CD14-positive monocyte (primary cell): ENCODE results near the gene ATG13. TPM values are rescaled to one million over a fixed set of nuclear protein-coding genes. Genes with fewer than 3 reads are reported as not detected.

Experiments used
- DNase-seq, 3 donors: peaks; one replicate each; pipeline ENCODE4 v3.0.0-alpha.2; 2011 to 2022
- H2AFZ ChIP-seq: 2 replicates; pipeline ENCODE4 v1.6.0; 2012; ENCODE audit warnings: mild to moderate bottlenecking, low read depth, low read length, inconsistent platforms; ENCODE audit not compliant: insufficient read depth, poor library complexity, severe bottlenecking
- H3K27ac ChIP-seq, 2 donors: 1 replicate in 1 of 2; 2 replicates in 1 of 2; pipeline ENCODE4 v1.5.1; 2012 to 2013; ENCODE audit warnings: low read length in 2 of 2, control low read depth in 1 of 2, inconsistent platforms in 1 of 2, low read depth in 1 of 2, mild to moderate bottlenecking in 1 of 2
- H3K27me3 ChIP-seq, 2 donors: one replicate each; pipeline versions ENCODE4 v1.6.0 to v1.6.1; 2011 to 2013; ENCODE audit warnings: low read length in 2 of 2; ENCODE audit not compliant: control insufficient read depth in 2 of 2, insufficient read depth in 2 of 2
- H3K36me3 ChIP-seq, 2 donors: replicated peaks in 1 of 2; 1 replicate in 1 of 2; 2 replicates in 1 of 2; pipeline versions ENCODE4 v1.5.1 to v1.6.1; 2012 to 2013; ENCODE audit warnings: low read length in 2 of 2, control low read depth in 1 of 2, inconsistent platforms in 1 of 2, mild to moderate bottlenecking in 1 of 2; ENCODE audit not compliant: insufficient read depth in 2 of 2, control insufficient read depth in 1 of 2
- H3K4me1 ChIP-seq, 2 donors: 1 replicate in 1 of 2; 2 replicates in 1 of 2; pipeline versions ENCODE4 v1.5.1 to v1.6.1; 2012 to 2013; ENCODE audit warnings: low read length in 2 of 2, control low read depth in 1 of 2, inconsistent platforms in 1 of 2, mild to moderate bottlenecking in 1 of 2, moderate library complexity in 1 of 2; ENCODE audit not compliant: insufficient read depth in 2 of 2, control insufficient read depth in 1 of 2
- H3K4me2 ChIP-seq: replicated peaks from 2 replicates; pipeline ENCODE3; 2012; ENCODE audit warnings: low read length, moderate library complexity, mild to moderate bottlenecking; ENCODE audit not compliant: poor library complexity, severe bottlenecking; ENCODE audit errors: extremely low read depth
- H3K4me3 ChIP-seq, 3 experiments: fragments of 200-600 bp in 1 of 3; sonication (generic) in 1 of 3; replicated peaks in 1 of 3; 1 replicate in 2 of 3; 2 replicates in 1 of 3; pipeline ENCODE4 v1.5.1; 2011 to 2013; ENCODE audit warnings: low read length in 3 of 3, mild to moderate bottlenecking in 3 of 3, control low read depth in 2 of 3, low read depth in 2 of 3, inconsistent platforms in 1 of 3, moderate library complexity in 1 of 3
- H3K79me2 ChIP-seq: 2 replicates; pipeline ENCODE4 v1.6.0; 2012; ENCODE audit warnings: mild to moderate bottlenecking, control low read depth, inconsistent platforms, low read length, moderate library complexity; ENCODE audit not compliant: insufficient read depth
- H3K9ac ChIP-seq: 2 replicates; pipeline ENCODE4 v1.6.0; 2017; ENCODE audit warnings: low read length, mild to moderate bottlenecking; ENCODE audit not compliant: insufficient read depth, poor library complexity, severe bottlenecking
- H3K9me3 ChIP-seq, 2 donors: replicated peaks in 1 of 2; 1 replicate in 1 of 2; 2 replicates in 1 of 2; pipeline versions ENCODE4 v1.5.1 to v1.6.1; 2012 to 2013; ENCODE audit warnings: low read length in 2 of 2, control low read depth in 1 of 2; ENCODE audit not compliant: control insufficient read depth in 1 of 2, insufficient read depth in 1 of 2
- H4K20me1 ChIP-seq: 2 replicates; pipeline ENCODE4 v1.6.0; 2012; ENCODE audit warnings: mild to moderate bottlenecking, low read length, control low read depth, moderate library complexity; ENCODE audit not compliant: insufficient read depth
- H3K27ac Mint-ChIP-seq, 7 donors: one replicate each; pipeline ENCODE4 v1.8.0; 2020; ENCODE audit warnings: mild to moderate bottlenecking in 7 of 7, mixed read lengths in 7 of 7, moderate library complexity in 6 of 7, inconsistent platforms in 2 of 7
- H3K27me3 Mint-ChIP-seq, 3 donors: one replicate each; pipeline ENCODE4 v1.8.0; 2021 to 2022; ENCODE audit warnings: low read depth in 3 of 3, mild to moderate bottlenecking in 3 of 3, mixed read lengths in 3 of 3, moderate library complexity in 3 of 3, inconsistent platforms in 1 of 3
- H3K36me3 Mint-ChIP-seq, 2 donors: one replicate each; pipeline ENCODE4 v1.8.0; 2020; ENCODE audit warnings: mixed read lengths in 2 of 2, inconsistent platforms in 1 of 2, mild to moderate bottlenecking in 1 of 2
- H3K4me1 Mint-ChIP-seq: one replicate; pipeline ENCODE4 v1.8.0; 2020; ENCODE audit warnings: mild to moderate bottlenecking, mixed read lengths
- H3K4me3 Mint-ChIP-seq, 2 donors: one replicate each; pipeline ENCODE4 v1.8.0; 2020; ENCODE audit warnings: mild to moderate bottlenecking in 2 of 2, mixed read lengths in 2 of 2, moderate library complexity in 1 of 2
- H3K9me3 Mint-ChIP-seq, 7 donors: one replicate each; pipeline ENCODE4 v1.8.0; 2020 to 2022; ENCODE audit warnings: mixed read lengths in 7 of 7, mild to moderate bottlenecking in 6 of 7, moderate library complexity in 6 of 7, inconsistent platforms in 2 of 7
- WGBS: methylation state at CpG from one replicate; pipeline ENCODE4 v1.1.5; 2013; ENCODE audit warnings: missing lambda C conversion rate; ENCODE audit not compliant: insufficient coverage; 5-methylcytosine and 5-hydroxymethylcytosine counted together
- intact Hi-C, 2 donors: fragments of 100-400 bp; cut with micrococcal nuclease; formaldehyde crosslinking; loops; one replicate each; pipeline versions ENCODE4 v1.15.0 to v1.15.1; 2023
- polyA plus RNA-seq, 3 donors: library from polyadenylated mRNA; depleted of rRNA in 1 of 3; unstranded in 2 of 3; stranded (reverse) in 1 of 3; fragments of 300-500 nt in 2 of 3; fragments of >200 nt in 1 of 3; fragmentation: Illumina TruSeq in 2 of 3; gene quantifications; 1 replicate in 2 of 3; 2 replicates in 1 of 3; pipeline ENCODE4 v1.2.3, GENCODE V29; 2012 to 2021
- TF ChIP-seq, protein P1 (sequence below): fragments of 200-600 bp; IDR thresholded peaks from one replicate; pipeline ENCODE4 v1.8.0; 2022; ENCODE audit warnings: antibody characterized with exemption, mild to moderate bottlenecking

Gene ATG13
- polyA plus RNA-seq, 3 donors = 33.7 to 55.5 (median 51.2) TPM

- Histone ChIP-seq H2AFZ (no peak overlapping the region), H3K4me2 (no peak overlapping the region), H3K27me3 (no peaks in the 10 kb centered on the region), H3K9me3 (no peaks in the 10 kb centered on the region), H3K27ac (no peak overlapping the region), H3K9ac (no peak overlapping the region), H4K20me1 (peaks cover 5% of the 10 kb centered on the region), H3K36me3 (peaks cover 78 to 94% of the 10 kb centered on the region in 2 donors), H3K4me3 (no peak overlapping the region), H3K4me1 (peaks cover 8 to 10% of the 10 kb centered on the region in 2 donors), H3K79me2 (peaks cover 41% of the 10 kb centered on the region)
- no peak for DNase-seq
- H3K36me3 Mint-ChIP-seq = peaks cover 80 to 95% of the 10 kb centered on the region in 2 donors
- no peak overlapping the region for H3K4me3 Mint-ChIP-seq
- no CpG with 5 or more reads among the region's 1 CpG for WGBS
- peak overlapping the region in 2 of 7 donors; percentile 32 to 79 for H3K27ac Mint-ChIP-seq
- intact Hi-C loops = no loop called here
- peaks cover 0 to 1% (median 0%) of the 10 kb centered on the region in 3 donors for H3K27me3 Mint-ChIP-seq
- H3K4me1 Mint-ChIP-seq = peaks cover 11% of the 10 kb centered on the region
- TF ChIP-seq, protein P1, sequence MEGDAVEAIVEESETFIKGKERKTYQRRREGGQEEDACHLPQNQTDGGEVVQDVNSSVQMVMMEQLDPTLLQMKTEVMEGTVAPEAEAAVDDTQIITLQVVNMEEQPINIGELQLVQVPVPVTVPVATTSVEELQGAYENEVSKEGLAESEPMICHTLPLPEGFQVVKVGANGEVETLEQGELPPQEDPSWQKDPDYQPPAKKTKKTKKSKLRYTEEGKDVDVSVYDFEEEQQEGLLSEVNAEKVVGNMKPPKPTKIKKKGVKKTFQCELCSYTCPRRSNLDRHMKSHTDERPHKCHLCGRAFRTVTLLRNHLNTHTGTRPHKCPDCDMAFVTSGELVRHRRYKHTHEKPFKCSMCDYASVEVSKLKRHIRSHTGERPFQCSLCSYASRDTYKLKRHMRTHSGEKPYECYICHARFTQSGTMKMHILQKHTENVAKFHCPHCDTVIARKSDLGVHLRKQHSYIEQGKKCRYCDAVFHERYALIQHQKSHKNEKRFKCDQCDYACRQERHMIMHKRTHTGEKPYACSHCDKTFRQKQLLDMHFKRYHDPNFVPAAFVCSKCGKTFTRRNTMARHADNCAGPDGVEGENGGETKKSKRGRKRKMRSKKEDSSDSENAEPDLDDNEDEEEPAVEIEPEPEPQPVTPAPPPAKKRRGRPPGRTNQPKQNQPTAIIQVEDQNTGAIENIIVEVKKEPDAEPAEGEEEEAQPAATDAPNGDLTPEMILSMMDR = no peak
- no peaks in the 10 kb centered on the region for H3K9me3 Mint-ChIP-seq
These were observed 48.0 kb downstream of the ATG13 start for GRCh38 chr11:46665356-46665755.

DNA sequence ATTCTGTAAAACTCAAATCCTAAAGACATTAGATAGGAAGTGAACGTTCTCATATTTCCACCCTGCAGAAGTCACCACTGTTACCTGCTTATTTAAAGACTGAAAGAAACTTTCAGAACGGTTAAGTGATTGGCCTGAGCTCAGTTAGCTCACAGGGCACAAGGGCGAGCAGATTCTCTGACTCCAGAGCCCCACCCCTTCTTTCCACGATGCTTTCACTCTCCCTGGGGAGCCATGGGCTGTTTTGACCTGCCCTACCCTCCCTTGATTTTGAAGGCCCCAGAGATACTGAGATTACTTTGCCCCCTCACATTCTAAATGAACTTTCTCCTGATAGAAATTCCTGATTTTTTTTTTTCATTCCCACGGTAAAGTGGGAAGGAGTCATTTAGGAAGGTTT is 49.2 kb downstream of the ATG13 start:
- H3K27me3 ChIP-seq = no peaks in the 10 kb centered on the region
- no peaks in the 10 kb centered on the region for H3K9me3 ChIP-seq
- H2AFZ ChIP-seq = no peak overlapping the region
- peaks cover 40% of the 10 kb centered on the region for H3K79me2 ChIP-seq
- H3K36me3 ChIP-seq = peaks cover 72 to 83% of the 10 kb centered on the region in 2 donors
- no peak overlapping the region for H3K4me3 ChIP-seq
- 90% methylated on average over 2 of the region's 5 CpGs for WGBS
- Mint-ChIP-seq H3K27me3 (no peaks in the 10 kb centered on the region), H3K4me3 (no peak overlapping the region), H3K27ac (peak overlapping the region in 3 of 7 donors; percentile 9 to 44 (median 29)), H3K4me1 (peaks cover 22% of the 10 kb centered on the region), H3K9me3 (no peaks in the 10 kb centered on the region), H3K36me3 (peaks cover 75 to 88% of the 10 kb centered on the region in 2 donors)
- H3K27ac ChIP-seq = peak overlapping the region in 1 of 2 donors; percentile 28
- DNase-seq = no peak
- H3K4me2 ChIP-seq = no peak overlapping the region
- TF ChIP-seq, protein P1 = no peak
- H4K20me1 ChIP-seq = peaks cover 5% of the 10 kb centered on the region
- intact Hi-C loops = no loop called here
- peaks cover 19 to 22% of the 10 kb centered on the region in 2 donors for H3K4me1 ChIP-seq
- H3K9ac ChIP-seq = no peak overlapping the region
